HG03064 (cell line): Measurements from ENCODE around the gene AQP9.
"Not testable (repeated sequence)": the region's sequence is repeated elsewhere in the genome, so short reads cannot be mapped to it uniquely, and the experiment has no call there.

Experiments
- ATAC-seq: cut with Tn5 transposase; IDR thresholded peaks from one replicate; pipeline ENCODE4 v1.9.1; 2021; ENCODE audit warnings: low read depth; ENCODE audit not compliant: unreplicated experiment

AQP9 gene

DNA sequence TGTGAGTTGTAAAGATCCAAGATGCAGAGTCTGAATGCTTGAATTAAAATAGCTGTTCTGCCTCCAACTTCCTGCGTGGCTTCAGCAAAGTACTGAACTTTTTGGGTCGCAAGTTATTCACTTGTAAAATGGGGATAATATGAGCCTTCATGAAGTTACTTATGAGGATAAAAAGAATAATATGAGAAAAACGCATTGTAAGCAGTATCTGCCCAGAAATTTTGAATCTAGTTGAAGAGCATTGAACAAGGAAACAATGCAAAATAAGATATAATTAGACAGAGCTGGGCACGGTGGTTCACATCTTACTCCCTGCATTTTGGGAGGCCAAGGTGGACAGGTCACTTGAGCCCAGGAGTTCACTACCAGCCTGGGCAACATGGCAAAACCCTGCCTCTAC lies 37.8 kb downstream of the AQP9 start:
- ATAC-seq = no peak

GRCh38 chr15:58178668-58179067 lies 40.5 kb downstream of the AQP9 start:
- no peak for ATAC-seq

GRCh38 chr15:58179206-58179605 lies 41.0 kb downstream of the AQP9 start:
- ATAC-seq = no peak

DNA sequence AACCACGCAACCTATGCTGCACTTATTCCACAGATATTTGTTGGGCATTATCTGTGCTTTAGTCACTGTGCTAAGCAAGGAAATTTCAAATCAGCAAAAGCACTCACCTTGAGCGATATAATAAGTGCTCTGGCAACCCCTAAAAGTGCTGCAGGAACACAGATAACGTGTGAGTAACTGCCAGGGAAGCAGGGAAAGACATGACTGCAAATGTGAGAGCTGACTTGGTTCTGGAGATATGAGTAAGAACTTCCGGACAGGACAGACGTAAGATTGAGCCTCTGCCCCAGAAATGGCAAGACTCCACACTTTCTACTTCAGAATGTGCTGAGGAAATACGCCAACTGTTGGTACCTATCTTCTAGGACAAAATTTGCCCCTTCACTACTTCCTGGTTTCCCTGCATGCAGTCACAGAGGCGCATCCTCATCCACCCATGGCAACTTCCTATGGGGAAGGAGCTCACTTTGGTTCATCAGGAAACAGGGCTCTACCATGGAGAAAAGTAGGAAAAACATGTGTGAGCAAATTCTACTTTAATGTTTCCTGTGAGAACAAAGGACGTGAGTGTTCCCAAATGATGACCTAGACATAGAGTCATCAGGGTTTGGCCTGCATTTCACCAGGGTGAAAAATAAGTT lies 41.7 kb downstream of the AQP9 start:
- ATAC-seq = no peak

DNA sequence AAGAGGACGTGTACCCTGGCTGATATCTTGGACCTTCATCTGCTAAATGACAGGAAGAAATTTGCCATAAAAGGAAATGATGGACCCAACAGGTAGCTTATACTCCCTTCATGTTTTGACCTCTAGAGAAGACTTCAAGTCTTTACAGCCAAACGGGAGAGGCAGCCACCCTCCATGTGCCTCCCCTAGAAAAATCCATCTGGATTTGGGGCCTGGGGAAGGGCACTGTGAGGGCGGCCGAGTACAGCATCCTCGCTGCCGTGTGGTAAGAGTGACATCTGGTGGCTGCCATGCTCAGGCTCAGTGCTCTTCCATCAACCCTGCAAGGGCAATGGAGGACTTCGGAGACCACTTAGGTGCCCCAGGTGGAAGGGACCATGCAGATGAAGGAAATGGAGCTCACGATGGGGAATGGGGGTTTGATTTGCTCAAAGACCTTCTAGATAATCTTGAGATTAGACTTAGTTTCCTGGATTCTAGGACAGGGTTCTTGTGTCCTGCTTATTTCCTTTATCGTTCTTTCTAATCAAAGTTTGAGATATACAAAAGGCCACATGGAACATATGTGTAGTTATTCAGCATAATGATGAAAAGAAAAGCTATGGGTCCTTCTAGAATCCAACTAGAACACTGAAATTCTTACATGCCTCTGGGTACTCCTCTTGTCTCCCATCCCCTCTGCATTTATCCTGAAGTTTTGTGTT lies 44.4 kb downstream of the AQP9 start:
- ATAC-seq = no peak

DNA sequence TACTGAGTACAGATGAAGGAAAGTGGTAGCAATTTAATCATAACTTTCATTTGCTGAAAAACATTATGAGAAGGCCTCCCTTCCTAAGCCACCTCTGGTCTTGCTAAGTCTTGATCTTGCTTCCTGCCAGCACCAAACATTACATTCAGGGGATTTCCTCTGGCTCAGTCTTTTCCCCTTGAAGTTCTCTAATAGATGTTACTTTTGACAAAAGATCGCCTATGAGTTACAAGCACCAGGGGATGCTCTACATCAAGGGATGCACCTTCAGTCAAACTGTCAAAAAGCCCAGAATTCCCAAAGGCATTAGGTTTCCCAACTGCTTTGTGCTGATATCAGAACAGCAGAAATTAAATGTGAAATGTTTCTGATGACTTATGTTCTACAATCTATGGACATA lies 47.3 kb downstream of the AQP9 start:
- no peak for ATAC-seq

GRCh38 chr15:58189148-58189811 lies 51.1 kb downstream of the AQP9 start:
- ATAC-seq = no peak

GRCh38 chr15:58190419-58190818 lies 52.2 kb downstream of the AQP9 start:
- no peak for ATAC-seq

GRCh38 chr15:58193636-58194035 lies 55.5 kb downstream of the AQP9 start:
- not testable (repeated sequence) for ATAC-seq

GRCh38 chr15:58200739-58201138 lies 62.6 kb downstream of the AQP9 start:
- no peak for ATAC-seq

GRCh38 chr15:58201516-58201915 lies 63.3 kb downstream of the AQP9 start:
- ATAC-seq = no peak

- ATAC-seq = no peak
Measured at GRCh38 chr15:58203537-58203936, 65.4 kb downstream of the AQP9 start.

DNA sequence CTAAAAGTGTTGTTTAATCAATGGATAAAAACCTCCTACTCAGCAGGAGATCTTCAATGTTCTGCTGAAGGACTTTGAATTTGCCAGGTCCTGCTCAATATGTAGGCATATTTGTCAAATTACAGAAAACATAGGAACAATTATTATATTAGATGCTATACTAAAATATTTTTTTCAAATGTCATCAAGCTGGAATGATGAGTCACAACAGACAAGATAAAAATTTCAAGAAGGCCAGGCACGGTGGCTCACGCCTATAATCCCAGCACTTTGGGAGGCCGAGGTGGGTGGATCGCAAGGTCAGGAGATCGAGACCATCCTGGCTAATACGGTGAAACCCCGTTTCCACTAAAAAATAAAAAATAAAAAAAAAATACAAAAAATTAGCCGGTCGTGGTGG lies 68.0 kb downstream of the AQP9 start:
- no peak for ATAC-seq

DNA sequence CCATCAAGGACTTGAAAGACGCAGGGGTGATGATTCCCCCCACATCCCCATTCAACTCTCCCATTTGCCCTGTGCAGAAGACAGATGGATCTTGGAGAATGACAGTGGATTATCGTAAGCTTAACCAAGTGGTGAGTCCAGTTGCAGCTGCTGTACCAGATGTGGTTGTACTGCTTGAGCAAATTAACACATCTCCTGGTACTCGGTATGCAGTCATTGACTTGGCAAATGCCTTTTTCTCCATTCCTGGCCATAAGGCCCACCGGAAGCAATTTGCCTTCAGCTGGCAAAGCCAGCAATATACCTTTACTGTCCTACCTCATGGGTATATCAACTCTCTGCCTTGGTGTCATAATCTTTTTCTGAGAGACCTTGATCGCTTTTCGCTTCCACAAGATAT lies 70.0 kb downstream of the AQP9 start:
- not testable (repeated sequence) for ATAC-seq

- ATAC-seq = not testable (repeated sequence)
Measured at GRCh38 chr15:58209007-58209481, 70.9 kb downstream of the AQP9 start.

DNA sequence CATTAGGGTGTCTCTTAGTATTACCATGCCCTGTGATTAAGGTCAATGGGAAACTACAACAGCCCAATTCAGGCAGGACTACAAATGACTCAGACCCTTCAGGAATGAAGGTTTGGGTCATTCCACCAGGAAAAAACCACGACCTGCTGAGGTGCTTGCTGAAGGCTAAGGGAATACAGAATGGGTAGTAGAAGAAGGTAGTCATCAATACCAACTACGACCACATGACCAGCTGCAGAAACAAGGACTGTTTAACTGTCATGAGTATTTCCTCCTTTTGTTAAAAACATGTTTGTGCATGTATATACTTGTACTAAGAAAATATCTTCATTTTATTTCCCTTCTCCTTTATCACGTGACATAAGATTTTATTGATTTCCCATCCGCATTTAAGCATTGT lies 71.8 kb downstream of the AQP9 start:
- ATAC-seq = not testable (repeated sequence)

DNA sequence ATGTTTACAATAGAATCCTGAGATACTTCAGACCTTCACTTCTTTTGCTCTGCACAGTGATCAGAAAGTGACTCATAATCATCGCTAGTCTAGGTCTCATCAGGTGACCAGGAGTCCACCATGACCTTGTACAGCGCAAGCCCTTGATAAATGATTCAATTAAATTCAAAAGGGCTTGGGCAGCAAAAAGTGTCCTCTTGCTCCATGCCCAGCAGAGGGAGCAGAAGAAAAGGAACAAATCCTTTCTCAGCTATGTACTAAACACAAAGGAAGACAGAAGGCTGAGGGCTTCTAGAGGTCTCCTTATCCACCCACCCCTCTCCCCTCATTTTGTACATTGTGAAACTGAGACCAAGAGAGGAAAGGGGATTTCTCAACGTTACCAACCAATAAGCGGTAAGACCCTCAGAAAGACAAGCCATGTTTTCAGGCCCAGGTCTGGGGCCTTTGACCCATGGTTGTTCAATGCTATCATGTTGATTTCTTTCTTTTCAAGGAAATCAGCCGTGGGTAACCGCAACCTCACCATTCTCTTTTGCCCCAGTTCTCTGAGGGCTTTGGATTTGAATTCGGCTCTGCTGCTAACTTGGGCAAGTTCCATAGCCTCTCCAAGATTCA lies 74.8 kb downstream of the AQP9 start:
- ATAC-seq = no peak

DNA sequence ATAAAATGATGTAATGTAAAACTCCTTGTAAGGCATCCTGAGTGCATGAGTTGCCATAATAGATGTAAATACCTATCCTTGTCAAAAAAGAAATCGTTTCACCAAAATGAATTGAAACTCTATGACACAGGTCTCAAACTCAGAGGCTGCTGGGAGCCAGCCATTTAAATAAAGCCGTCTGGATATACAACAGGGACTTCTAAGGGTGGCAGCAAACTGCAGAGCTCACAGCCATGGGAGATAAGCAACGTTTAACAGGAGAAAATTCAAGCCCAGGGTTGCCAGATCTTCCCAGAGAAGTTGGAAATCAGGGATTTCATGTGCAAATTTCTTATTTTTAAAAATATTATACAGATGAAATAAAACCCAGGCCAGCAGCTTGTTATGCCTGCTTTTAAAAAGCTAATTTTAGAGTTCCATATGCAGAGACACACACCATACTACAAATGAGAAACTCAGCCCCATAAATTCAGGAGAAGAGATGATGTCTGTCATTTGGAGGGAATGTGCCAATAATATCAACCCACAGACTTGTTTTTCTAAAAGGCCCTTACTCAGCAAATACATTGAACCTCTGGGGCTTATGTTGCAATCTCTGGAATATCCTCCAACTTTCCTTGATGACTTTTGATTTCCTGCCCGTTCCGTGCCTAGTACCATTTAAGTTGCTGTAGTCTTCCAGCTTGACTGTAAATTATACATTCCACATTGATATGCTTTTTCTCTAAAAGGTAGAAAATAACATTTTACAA lies 75.6 kb downstream of the AQP9 start:
- no peak for ATAC-seq

- ATAC-seq = no peak
Measured at GRCh38 chr15:58214591-58215340, 76.6 kb downstream of the AQP9 start.

- no peak for ATAC-seq
Measured at GRCh38 chr15:58217460-58217859, 79.3 kb downstream of the AQP9 start.
